Activated T-helper 9 cell treated with anti-CD3 and anti-CD28 coated beads, Interleukin-2, amount 50 U/mL, for 16 hours (primary cell): ENCODE results near the gene EPG5.
"Not testable (repeated sequence)": the region's sequence is repeated elsewhere in the genome, so short reads cannot be mapped to it uniquely, and the experiment has no call there.

ENCODE experiments used
- DNase-seq: peaks from one replicate; pipeline ENCODE4 v3.0.0-alpha.2; 2020; ENCODE audit warnings: low read depth

The EPG5 gene

DNA sequence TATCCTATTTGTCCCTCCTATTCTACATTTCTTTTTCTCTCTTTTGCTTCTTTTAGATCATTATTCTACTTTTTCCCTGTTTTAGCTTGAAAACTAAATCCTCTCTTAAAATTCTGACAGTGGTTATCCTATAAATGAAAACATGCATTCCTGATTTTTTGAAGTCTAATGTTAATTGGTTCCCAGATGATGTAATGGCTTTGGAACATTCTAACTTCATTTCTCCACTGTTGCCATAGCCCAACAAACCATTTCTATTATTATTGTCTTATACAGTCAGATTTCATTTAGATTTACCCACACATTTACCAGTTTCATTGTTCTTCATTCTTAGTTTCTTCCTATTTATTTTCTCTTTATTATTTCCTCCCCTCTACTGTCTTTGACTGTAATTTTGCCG is 105.2 kb downstream of the EPG5 start:
- no peak for DNase-seq

DNA sequence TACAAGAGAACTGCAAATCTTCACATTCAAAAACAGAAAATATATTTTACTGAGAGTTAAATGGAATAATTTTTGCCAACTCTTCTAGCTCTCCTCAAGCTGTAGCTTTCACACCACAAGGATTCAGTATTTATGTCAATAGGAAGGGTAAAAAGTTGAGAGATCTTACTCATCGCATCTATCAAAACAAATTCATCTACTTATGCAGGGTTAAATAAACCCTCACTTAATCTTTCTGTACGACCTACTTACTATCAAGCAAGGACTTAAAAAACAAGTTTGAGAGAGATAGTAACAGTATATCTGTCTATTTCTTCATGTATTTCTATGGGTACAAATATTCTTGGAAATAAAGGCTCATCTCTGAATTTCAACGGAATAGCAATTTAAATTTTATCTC is 106.2 kb downstream of the EPG5 start:
- no peak for DNase-seq

DNA sequence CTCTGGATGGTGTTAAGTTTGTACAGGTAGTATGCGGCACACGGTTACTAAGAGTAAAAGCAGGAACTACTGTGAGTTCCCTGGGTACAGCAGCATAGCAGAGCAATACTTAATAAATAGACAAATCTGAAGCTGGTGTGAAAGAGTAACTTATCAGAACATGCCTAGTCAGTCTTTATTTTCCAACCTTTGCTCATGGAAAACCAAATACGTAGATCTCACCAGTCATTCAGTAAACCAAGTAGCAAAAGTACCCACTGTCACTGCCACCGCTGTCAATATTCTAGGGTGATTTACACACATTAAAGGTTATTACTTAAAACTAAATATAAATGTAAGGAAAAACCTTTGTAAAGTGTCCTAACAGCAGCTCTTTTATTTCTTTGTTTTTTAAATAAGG is 106.6 kb downstream of the EPG5 start:
- no peak for DNase-seq

DNA sequence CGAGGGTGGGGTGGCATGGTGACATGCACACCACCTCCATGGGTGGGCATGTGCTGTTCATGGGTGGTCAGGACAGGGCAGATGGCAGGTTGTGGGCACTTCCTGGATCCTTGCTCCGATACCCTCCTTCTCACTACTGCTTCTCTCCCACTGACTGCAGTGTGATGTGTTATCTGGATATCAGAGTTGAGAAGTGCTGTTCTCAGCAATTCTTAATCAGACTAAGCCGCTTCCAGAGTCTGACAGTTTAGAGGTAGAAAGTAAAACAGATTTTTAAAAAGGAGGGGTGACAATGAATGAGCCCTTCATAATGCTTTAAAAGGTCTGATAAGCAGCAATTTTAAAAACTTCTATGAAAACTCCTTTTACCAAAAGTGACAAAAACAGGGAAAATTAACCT is 107.8 kb downstream of the EPG5 start:
- no peak for DNase-seq

DNA sequence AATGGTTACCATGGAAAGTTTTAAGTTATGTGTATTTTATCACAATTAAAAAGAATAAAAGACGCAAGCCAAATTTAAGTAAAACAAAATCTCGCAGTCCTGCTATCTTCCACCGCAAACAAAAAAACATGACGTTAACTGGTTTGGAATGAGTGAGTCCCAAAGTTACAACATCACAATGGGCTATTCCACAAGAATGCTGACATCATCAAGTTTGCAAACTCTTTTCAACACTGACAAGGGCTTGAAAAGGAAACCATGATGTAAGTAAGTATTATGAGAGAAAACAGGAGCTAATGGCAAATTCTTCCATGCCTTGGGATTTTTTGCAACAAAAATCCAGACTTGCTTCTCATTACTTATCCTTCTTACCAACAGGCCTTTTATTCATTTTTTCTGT is 110.6 kb downstream of the EPG5 start:
- no peak for DNase-seq

DNA sequence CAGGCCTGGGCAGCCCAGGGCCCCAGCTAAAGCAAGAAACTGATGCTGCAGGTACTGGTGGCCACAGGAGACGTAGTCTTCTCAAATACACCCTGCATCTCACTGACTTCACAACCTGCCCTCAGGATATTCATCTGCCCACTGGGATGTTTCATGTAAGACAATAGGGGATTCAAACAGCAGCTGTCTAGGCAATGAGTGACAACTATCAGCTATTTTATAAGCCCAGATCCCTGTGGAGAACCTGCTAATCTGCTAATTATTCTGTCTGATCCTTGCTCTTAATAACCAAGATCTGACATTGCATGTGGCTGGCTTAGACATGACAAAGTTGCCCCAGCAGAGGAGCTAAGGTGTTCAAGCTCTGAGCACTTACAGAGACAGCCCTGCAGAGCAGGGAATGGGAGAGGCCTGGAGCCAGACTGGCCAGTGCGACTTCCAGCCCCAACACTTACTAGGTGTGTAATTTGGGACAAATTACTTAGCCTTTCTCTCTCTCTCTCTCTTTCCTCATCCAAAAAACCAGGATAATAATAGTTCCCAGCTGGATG is 113.0 kb downstream of the EPG5 start:
- no peak for DNase-seq

DNA sequence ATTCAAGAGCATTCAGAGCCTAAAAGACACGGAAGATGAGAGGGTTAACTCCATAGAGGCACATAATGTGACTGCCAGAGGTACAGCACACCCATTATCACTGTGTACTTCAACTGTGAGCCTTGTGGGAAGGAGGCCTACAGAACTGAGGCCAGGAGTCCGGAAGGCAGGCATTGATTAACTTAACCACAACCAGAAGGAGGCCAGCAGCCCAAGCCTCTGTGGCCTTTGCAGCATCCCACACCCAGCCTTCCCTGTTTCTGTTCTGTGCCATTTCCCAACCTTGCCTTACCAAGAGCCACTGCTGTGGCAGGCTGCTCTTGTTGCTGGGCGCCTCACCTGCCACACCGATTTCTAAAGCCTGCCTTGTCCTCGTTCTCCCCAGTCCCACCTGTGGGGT is 114.5 kb downstream of the EPG5 start:
- DNase-seq = no peak

DNA sequence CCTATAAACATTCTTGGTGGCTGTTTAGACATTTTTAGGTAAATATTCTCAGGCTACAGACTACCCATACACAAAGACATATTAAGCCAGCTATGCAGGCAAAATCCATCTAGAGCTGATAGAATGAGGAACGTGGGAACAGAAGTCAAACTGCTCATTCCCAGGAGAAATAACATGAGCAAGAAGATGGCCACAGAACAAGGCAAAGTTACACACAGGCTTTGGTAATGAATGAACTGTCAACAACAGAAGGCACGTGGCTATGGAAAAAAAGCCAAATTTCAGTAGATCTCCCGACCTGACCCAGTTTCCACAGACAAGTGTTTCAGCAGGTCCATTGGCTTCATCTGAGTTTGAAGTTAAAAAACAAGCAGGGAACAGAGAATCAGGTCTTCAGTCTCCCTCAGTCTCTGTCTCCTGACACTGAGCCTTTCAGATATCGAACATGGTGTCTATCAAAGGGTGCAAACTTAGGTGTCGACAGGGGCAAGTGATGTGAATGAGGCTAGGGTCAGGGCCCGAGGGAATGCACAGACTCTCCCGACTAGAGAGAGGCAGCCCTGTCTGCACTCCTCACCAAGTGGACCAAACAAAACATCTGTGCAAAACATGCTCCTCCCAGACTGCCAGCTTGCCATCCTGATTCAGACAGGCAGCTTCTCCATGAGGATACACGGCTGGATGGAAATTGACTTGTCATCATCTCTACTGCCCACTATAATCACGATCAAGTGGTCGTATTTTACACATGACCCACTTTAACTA is 115.8 kb downstream of the EPG5 start:
- DNase-seq = no peak

DNA sequence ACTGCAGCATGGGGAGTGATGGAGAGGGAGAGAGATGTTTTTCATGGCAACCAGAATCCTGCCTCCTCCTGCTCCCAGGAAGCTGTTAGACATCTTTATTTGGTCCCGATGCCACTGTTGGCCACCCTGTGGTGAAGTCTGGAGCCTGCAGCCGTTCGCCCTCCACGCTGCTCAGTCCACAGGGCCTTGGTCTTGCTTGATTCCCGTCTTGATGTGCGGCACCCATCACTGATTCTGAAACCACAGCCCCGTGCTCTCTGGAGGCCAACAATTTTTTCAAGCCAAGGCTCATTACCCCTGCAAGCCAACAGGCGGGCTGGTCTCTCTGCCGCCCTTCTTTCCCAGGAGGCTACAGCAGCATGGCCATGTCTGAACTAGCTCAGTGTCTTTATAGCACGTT is 117.1 kb downstream of the EPG5 start:
- DNase-seq = no peak

DNA sequence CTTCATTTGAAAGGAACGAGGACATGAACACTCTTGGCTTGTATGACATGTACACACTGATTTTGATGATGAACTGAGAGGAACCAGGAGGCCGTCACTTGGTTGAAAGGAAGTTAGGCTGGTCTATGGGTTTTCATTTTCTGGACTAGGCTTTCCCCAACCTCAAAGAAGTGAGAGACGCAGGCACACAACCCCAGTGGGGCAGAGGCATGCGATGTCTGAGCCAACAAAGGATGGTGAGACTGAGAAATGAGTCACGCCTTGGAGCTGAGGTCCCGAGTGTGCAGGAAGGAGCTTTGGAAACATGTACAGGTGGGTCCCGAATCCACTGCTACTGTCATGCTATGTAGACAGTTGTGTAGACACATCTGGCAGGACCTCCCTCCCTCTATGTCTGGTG is 117.6 kb downstream of the EPG5 start:
- no peak for DNase-seq

DNA sequence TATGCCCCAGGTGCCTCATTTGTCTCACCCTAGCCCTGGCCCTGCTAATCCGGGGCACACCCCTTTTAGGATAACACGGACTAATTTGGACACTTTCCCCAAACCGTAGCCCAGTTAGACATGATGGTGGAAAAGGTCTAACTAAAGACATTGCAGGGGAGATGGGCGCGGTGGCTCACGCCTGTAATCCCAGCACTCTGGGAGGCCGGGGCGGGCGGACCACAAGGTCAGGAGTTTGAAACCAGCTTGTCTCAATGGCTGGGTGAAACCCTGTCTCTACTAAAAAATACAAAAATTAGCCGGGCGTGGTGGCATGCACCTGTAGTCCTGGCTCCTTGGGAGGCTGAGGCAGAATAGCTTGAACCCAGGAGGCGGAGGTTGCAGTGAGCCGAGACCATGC is 118.5 kb downstream of the EPG5 start:
- DNase-seq = not testable (repeated sequence)

DNA sequence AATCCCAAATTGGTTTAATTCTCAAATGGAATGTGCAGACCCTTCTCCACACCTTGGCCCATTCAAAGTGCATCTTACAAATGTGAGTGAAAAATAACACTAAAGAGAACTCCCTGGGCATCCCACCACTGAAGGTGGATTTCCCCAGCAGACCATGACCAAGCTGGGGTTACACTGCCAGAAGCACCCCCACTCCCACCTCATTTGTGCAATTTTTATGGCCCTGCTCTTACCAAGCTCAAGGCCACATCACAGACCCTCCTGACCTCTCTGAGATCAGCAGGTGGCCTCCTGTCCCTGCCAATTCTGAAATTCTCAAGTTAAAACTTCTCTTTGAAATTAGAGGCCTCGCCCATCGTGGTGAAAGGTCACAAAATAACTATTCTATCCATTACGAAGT is 120.0 kb downstream of the EPG5 start:
- DNase-seq = no peak

DNA sequence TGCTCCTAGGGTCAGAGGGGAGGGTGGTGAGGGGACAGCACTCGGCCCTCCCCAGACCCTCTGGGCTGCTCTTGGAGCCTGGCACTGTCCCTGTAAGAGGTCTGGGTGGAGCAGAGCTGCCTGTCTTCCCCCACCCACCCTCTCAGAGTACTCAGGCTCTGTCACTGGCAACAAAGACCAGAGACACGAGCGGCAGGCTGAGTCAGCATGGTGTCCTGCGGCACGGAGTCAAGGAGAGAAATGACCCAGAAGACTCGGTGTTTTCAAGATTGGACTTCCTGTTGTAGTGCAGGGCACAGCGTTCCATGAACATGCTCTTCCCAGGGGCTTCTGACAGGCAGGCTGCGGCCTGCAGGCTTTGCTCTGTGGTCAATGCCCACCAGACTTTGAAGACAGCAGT is 121.7 kb downstream of the EPG5 start:
- DNase-seq = no peak

DNA sequence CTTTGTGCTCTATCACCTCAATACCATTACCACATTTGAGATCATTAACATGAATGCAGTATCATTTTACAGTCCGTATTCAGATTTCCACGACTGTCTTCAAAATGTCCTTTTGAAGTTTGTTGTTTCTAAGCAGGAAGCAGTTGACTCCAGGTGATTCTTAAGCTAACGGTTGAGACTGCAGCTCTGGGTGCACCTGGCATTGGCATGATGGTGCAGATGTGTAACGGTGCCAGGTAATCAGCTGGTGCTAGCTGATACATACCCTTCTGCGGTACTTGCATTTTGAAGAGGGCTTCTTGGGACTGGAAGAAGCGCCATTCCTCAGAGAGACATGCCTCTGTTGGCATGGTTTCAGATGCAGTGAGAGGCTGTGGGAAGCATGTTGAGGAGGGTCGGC is 122.2 kb downstream of the EPG5 start:
- DNase-seq = no peak

DNA sequence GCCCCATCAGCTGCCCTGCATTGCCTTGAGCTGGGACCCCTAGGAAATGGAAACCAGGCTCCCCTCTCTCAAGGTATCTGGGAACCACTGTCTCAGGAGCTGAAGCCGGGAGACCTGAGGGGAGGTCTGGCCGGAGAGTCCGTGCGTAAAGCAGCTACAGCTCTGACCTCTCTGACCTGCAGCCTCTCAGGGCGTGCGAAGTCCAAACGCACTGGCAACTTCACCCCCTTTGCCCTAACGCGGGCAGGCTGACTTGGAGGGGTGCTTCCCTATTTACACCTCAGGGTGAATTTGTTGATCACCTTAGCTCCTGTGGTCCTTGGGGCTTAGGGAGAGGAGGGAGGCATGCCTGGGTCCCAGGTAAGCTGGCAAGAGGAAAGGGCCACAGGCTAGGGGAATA is 124.1 kb downstream of the EPG5 start:
- DNase-seq = no peak

DNA sequence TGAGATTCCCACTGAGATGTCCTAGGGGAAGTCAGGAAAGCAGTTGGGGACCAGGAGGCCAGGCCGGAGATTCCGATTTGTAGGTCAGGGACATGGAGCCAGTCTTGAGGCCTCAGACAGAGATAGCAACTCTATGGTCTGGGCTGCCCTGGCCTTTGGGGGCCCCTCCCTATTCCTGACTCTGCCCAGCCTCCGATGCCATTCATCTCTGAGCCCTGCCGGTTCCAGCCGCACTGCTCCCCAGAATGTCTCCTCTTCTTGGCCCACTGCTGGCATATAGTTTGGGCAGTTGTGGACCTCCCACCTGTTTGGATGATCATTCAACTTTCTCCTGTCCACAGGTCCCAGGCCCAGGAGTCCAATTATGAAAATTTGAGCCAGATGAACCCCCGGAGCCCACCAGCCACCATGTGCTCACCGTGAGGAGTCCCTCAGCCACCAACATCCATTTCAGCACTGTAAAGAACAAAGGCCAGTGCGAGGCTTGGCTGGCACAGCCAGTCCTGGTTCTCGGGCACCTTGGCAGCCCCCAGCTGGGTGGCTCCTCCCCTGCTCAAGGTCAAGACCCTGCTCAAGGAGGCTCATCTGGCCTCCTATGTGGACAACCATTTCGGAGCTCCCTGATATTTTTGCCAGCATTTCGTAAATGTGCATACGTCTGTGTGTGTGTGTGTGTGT is 125.2 kb downstream of the EPG5 start:
- DNase-seq = no peak

DNA sequence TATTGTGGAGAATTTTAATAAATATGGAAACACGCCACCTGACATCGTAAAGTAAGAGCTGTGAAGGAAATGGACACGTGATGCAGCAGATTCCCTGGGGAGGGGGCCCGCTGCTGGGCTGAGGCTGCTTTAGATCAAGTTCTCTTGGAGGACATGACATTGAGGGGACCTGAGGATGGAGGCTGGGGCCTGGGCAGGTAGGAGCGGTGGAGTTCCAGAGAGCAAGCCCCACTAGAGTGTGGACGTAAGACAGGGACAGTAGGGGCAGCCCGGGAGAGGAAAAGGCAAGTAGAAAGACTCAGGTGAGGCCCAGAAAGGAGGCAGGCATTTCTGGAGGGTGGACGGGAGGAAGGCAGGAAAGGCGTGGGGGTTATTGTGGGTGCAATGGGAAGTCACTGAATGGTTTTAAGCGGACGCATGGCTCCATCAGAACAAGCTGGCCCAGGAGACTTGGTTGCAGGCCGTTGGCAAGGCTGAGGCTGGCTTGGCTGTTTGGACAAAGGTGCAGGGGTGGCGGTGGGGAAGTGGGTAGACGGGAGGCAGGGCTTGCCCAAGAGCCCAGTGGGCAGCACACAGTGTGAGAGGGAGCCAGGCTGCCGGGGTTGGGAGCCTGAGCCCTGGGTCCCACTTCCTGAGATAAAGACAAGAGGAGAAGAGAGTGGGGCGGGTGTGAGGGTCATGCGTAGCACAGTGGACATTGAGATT is 125.9 kb downstream of the EPG5 start:
- DNase-seq = no peak

DNA sequence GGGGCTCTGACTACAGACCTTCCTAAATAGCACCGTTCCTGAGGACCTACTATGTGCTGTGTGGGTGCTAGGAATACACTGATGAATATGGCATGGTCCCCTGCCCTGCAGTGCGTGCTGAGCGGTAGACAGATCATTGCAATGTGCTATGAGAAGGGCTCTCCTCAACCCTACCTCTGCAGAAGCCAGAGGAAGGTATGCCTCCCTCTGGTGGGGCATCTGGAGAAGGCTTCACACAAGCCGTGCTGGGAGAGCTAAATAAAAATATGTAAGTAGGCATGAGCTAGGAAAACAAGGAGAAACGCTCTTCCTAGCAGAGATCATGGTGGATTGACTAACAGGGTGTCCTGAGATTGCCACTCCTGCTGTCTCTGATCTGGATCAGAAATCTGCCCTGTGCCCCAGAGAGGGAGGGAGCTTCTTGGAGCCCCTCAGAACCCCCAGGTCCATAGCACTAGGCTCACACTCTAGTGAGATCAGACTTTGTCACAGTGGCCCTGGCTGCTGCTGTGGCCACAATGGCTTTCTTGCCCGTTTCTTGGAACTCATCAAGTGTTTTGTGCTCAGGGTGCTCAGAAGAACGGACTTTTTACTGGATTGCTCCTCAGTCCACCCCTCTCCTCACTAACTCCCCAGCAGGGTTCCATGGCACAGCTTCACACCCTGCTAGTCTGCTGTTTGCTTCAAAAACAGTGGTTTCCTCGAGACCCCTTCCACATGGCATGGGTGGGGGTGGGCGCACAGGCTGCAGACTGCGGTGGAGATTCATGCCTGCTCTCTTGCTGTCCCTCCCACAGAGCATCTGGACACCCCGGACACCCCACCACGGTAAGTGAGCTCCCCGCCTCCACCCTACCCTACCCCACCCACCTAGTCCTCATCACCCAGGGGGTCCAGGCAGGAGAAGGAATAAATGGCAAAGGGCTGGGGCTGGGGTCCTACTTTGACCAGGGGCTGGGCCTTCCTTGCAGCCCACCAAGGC is 127.4 kb downstream of the EPG5 start:
- no peak for DNase-seq

DNA sequence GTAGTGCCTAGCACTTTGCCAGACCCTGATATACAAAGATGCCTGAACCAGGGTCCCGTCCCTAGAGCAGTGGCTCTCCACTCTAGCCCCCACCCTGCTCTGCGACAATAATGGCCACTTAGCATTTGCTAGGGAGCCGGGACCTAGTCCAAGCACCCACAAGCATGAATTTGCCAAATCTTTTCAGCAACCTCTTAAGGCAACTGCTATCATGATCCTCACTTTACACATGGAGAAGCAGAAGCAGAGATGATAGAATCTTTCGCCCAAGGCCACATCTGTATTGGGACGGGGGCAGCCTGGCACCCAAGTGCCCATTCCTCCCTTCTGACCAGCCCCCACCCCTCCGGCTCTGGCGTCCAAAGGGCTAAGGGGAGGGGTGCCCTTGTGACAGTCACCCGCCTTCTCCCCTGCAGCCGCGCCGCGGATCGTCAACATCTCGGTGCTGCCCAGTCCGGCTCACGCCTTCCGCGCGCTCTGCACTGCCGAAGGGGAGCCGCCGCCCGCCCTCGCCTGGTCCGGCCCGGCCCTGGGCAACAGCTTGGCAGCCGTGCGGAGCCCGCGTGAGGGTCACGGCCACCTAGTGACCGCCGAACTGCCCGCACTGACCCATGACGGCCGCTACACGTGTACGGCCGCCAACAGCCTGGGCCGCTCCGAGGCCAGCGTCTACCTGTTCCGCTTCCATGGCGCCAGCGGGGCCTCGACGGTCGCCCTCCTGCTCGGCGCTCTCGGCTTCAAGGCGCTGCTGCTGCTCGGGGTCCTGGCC is 128.6 kb downstream of the EPG5 start:
- no peak for DNase-seq

DNA sequence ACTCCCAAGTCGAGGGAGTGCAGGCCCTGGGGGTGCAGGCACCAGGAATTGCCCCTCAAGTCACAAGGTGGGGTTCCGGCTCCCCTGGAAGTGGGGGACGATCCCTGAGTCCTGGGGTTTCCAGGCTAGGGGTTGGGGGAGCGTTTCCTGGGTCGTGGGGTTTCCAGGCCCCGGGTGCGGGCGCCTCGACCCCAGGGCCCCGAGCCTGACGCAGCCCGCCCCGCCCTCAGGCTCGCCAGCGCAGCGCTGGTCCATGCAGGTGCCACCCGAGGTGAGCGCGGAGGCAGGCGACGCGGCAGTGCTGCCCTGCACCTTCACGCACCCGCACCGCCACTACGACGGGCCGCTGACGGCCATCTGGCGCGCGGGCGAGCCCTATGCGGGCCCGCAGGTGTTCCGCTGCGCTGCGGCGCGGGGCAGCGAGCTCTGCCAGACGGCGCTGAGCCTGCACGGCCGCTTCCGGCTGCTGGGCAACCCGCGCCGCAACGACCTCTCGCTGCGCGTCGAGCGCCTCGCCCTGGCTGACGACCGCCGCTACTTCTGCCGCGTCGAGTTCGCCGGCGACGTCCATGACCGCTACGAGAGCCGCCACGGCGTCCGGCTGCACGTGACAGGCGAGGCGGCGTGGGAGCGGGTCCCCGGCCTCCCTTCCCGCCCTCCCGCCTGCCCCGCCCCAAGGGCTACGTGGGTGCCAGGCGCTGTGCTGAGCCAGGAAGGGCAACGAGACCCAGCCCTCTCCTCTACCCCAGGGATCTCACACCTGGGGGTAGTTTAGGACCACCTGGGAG is 129.7 kb downstream of the EPG5 start:
- DNase-seq = no peak
